SW480 (cell line): Measurements from ENCODE around the gene RTN4R.
"Not testable (repeated sequence)": the region's sequence is repeated elsewhere in the genome, so short reads cannot be mapped to it uniquely, and the experiment has no call there.

Experiments used
- DNase-seq: peaks from one replicate; pipeline ENCODE4 v3.0.0-alpha.2; 2016; ENCODE audit warnings: low spot score

RTN4R gene

DNA sequence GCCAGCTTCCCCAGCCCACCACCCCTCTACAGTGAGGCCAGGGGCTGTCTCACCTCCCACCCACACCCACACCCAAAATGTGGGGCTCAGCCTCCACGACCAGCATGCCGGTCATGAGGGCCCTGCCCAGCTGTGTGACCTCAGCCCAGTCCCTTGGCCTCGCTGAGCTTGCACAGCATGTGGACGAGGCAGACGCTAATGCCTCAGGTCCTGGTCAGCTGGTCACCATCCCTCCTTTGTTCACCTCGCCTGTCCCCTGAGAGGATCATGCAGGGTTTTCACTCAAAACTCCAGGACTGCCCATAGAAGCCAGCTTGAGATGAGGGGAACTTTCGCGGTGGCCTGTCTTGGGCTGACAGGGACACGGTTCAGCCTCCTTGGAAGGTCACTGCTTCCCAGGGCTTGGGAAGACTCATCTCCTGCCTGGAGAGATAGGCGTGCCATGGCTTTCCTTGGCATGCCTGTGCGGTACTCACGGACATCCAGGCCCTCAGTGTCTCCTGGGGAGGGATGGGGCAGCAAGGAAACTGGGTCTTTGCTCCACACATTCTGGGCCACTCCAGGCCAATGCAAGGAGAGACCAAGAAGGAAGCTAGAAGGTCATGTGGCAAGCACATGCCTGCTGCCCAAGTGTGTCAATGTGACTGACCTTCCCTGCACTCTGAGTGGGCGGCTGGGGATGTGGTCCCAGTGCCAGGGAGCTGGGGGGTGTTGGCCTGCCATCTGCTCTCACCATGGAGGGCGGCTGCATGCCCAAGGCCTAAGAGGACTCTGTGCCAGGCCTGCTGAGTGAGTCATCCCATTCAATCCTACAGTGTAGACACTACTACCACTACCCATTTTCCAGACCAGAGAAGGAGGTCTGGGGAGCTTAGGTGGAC is 3.2 kb upstream of the RTN4R start:
- no peak for DNase-seq

DNA sequence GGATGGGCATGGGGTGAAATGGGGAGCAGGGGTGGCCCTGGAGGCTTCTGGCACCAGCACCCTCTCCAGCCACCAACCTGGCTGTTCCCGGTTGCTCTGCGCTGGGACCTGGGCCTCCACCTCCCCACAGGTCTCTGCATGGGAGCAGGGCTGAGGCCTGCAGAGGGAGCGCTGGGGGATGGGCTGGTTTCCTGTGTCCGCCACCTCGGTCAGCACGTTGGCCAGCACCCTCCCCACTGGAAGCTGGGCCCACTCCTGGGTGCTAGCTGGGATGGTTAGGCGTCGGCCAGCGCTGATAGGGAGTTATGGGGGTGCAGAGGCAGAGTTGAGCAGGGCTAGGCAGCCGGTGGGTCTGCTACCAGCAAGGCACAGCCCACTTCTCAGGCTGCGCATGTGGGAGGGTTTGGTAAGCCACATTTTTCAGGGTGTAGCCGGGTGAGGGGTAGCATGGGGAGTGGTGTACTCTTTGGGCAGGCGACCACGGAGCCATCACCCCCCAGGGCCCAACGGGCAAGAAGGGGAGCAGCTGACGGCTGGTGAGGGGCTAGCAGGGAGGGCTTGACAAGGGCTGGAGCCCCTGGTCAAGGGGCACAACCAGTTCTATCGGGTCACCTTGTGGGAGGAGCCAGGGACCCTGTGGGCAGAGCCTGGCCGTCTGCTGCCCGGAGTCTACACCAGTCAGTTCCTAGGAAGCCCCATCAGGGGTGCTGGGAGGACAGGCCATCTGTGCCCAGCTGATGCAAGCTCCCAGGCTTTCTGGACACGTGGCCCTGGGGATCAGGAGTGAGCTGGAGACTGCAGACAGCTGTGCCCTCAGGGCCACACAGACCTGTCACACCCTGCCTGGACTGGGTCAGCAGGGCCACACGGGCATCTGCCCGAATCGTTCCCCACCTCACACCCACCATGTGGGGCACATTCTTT is 2.3 kb upstream of the RTN4R start:
- not testable (repeated sequence) for DNase-seq

DNA sequence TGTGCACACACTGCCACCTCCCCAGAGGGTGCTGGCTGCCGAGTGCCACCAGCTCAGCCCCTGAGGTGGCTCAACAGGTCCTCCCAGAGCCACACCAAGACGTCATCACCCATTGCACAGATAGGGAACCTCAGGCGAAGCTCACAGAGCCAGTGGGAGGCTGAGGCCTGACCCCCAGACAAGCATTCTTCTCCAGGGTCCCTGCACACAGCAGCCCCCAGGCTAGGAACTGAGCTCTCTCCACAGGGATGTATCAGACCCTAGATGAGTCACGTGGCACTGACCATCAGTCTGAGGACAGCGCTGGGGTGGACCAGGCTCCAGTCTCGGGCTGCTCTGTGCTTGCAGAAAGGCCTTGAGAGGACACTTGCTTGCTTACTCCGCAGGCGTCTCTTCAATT is 1.6 kb upstream of the RTN4R start:
- not testable (repeated sequence) for DNase-seq

DNA sequence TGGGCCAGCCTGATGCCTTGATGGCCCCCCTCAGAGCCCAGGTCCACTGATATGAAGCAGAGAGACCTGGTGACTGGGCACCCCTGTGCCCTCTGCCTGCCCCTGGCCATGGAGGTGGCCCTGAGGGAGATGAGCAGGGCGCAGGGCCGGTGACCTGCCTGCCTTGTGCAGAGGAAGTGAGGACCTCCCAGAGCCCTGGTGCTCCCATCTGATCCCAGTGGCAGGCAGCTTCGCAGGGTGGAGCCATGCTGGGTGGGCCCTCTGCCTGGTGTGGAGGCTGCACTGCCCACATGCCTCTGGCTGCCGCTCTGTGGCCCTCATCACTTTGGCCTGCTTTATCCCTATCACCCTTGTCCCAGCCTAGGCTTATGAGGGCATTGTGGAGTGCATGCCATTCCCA is 1.1 kb upstream of the RTN4R start:
- DNase-seq = not testable (repeated sequence)

DNA sequence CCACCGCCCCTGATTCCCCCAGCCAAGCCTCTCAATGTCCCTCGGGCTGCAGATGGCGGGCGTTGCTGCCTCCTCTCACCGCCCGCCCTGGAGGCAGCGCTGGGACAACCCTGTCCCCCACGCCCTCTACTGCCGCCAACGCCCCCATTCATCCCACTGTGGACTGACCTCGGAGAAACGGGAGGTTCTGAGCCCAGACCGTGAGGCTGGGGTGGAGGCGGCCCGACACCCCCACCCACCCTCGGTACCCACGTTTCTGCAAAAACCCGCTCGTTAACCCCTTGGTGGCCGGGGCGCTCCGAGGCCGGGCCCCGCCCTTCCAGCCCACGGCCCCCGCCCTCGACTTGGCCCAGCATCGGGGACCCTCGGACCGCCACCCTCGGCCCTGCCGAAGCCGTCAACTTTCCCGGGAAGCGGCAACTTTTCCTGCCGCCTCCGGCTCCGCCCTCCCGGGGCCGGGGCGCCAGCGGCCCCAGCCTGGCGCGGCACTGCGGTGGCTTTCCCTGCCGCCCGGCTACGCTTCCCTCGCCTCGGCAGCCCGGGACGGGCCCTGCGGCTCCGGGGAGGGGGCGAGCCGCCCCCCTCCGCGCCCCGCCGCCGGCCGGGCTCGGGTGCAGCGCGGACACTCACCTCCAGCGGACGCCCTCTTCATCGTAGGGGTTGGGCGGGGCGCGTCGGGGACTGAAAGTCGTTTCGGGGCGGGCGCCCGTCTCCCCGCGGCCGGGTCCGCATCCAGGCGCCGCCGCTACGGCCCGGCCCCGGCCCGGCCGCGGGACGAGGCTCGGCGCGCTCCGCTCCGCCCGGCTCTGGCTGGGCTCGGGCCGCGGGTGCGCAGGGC is 458 bp downstream of the RTN4R start:
- DNase-seq = no peak

DNA sequence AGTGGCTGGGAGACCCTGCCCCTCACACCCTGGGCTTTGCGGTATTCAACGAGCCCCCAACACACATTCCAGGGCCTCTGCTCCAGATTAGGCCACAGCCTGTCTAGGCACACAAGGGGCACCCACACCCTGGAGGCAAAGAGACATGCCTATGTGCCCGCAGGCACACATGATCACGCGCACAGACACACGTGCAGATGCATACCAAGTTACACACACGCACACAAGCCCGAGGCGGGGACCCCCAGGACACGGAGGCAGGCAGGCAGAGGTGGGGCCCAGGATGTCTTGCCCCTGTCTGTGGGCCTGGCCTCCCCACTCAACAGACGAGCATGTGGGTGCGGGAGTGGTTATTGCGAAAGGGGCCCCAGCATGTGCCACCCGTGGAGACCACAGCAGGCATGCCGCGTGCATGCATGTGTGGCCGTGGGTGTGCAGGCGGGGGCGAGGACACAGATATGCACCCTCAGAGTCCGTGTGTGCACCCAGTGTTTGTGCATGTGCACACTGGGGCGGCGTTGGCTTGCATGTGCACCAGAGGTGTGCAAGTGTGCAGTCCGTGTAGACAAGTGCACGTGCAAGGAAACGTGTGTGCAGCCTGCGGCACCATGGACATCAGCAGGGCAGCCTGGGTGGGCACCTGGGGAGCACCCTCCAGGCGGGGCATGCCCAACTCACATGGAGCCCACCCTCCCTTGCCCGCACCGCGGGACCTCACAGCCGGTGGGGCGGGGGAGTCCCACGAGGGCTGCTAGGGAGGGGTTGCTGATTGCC is 1.3 kb downstream of the RTN4R start:
- DNase-seq = not testable (repeated sequence)

DNA sequence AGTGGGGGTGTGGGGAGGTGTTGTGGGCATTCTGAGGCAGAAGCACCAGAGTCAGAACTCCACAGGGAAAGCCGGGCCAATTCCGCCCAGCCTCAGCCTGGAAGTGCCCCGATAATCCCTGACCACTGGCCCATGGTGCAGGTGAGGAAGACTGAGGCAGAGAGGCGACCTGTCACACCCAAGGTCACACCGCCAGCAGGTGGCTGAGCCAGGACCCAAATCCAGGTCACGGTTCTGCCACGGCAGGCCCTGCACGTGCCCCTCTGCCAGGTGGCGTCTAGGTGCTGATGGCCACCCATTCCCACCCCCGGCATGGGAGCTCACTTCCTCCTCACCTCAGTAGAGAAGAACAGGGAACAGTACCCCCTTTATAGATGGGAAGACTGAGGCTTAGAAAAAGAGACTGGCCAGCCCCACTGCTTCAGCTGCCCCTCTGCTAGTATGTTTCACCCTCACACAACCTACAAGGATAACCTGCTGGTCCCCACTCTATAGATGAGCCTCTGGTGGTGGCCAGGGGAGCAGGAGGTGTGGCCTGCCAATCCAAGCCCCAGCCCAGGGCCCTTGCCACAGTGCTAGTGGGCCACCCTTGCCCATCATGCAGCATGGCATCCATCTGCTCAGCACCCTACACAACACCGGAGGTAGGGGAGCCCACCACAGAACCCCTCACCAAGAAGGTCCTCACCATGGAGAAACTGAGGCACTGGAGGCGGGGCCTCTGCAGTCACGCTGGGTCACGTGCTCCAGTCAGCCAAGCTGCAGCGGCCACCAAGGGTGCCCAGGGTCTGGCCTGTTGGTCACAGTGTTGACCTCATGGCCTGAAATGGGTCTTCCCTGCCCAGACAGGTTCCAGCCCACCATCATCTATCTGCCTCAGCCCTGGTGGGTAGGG is 2.1 kb downstream of the RTN4R start:
- not testable (repeated sequence) for DNase-seq

DNA sequence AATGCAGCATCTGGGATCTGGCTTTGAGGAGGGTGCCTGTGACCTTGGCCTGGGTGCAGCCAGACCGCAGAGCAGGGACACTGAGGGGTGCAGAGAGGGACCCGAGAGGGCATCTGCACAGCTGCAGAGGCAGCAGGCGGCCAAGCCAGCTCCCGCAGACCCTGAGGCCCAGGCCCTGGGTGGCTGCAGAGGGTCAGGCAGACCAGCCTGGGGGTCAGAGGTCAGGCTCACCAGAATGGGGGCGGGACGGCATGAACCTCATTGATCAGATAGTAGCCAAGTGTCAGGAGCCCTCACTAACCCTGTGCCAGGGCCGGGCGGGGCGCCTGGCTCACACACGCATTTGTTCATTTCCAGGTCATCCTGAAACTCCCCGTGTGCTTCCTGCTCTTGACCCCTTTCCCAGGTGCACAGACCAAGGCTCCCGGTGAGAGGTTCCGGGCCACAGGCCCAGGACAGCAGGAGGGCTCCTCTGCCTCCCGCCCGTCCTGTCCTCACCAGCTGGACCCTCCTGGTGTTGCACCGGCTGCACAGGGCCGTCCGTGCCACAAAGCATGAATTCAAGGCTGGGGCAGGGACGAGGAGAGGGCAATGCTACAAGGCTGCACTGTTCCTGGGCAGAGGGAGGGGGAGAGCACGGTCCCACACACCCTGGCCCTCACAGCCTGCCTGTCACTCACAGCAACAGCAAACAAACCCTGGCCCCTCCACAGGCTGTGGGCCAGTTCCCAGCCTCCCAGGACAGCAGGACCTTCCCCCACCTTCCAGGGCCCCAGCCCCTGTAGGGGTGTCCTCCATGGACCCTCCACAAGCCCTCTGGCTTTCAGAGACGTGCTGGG is 3.3 kb downstream of the RTN4R start:
- DNase-seq = no peak

DNA sequence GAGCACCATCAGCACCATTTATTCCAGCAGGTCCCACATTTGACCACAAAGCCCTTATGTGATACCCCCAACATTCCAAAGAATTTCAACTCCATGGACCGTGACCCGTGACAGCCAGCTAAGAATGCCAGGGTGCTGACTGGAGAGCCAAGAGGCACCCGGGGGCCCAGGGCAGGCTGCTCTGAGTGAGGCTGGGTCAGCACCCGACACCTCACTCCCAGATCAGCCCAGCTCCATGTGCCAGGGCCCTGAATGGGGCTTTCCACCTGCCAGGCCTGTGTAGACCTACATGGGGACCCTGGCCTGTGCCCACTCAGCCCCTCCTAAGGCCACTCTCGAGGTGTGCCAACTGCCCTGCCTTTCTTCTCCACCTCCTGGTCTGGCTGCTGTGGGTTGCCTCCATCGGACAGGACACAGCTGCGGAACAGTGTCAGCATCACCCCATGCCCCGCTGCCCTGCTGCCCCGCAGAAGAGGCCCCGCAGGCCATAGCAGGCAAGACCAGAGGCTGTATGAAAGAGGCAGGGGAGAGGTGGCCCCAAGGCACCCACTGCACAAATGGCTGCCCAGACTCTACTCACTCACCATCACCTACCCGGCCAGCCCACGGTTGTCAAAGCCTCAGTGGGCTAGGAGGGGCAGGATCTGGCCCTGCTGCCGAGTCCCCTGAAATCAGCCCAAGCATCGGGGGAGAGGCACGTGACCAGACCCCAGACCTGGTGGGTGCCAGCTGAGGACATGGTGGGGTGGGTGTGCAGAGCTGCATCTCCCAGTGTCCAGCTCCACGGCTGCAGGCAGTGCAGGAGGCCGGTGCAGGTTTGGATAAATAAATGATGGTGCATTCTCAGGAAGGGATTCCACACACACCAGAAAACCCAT is 4.5 kb downstream of the RTN4R start:
- not testable (repeated sequence) for DNase-seq

DNA sequence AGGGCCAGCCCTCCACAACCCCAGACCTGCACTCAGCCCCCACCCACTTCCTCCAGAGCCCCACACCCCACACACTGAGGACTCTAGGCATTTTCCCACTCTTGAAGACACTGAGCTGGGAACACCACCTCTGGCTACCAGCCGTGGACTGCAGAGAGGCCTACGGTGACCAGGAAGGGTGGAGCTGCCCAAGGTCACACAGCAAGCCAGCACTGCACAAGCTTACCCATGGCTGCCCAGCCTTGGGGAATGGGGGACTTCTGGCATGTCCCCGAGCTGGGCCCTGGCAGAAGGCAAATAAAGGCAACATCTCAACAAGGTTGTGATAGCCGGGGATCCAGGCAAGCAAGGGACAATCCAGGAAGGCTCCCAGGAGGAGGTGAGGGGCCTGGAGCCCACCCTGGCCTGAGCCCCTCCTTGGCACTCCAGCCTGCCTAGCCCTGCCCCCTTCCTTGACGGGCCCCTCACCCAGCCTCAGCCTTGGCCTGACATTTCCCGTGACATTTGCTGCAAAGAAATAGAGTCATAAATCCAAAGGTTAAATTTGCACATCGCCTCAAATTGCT is 5.5 kb downstream of the RTN4R start:
- no peak for DNase-seq

DNA sequence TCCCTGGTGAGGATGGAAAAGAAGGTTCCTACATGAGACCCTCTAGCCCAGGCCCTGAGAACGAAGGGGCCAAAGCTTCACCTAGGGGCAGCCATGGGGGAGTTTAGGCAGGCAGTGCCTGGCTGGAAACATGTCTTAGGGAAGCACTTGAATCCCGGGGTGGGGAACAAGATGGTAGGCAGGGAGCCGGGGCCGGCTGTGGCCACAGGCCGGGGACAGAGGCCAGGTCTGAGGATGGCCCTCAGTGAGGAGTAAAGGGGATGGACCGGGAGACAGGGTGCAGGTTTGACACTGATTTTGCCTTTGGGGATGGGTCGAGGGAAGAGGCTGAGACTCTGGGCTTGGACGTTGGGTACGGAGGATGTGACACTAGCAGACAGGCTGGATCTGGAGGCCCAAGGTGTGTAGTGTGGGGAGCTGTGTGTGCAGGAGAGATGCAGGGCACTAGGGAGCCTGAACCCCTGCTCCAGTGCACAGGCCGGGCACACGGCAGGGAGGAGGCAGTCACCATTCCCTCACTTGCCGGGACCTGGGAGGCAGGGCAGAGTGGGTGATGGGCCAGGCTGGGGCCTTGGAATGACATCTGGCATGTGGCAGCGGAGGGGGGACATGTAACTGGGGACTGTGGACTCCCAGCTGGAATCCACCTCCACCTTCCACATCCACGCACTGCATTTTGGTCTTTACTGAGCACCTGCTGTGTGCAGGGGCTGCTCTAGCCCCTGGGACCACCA is 6.1 kb downstream of the RTN4R start:
- DNase-seq = no peak

DNA sequence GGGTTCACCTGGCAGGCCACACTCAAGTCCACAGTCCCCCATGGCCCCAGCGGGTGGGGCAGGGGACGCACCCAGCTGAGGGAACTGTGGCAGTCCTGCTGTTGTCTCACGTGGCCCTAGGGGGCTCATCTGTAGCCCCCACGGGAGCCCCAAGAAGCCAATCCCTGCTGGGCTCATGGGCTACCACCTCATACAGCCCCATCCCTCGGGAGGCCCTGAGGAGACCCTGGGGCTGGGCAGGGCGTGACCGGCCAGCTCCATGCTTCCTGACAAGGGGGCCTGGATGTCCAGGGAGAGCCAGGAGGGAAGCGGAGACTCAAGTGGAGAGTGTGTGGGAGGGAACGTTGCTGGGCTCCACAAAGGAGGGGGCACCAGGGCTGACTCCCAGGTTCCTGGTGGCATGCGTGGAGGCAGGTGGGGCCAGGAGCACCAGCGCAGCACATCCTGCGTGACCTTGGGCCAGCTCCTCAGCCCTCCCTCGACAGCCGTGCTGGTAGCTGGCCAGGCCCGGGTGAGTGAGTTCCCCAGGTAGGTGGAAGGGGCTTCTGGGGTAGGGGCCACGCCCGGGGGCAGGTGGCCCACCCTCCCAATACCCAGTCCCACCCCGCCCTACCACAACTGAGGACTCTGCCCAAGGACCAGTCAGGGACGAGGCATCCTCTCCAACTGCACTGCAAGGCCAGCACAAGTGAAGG is 7.9 kb downstream of the RTN4R start:
- DNase-seq = no peak

DNA sequence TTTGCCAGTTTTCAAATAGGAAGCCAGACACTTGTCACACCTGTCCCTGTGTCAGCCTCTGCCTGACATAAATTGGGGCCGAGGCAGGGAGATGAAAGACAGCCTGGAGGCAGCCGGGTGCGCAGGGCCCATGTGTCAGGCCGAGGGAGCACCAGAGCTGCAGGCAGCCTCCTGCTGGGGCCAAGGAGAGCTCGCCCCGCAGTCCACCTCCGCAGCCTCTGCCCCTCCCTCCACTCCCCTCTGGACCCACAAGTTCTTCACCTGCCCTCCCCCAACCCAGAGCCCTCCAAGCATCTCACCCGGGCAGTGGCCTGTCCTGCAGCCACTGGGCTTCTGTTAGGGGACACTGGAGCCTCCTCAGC is 8.8 kb downstream of the RTN4R start:
- DNase-seq = no peak

DNA sequence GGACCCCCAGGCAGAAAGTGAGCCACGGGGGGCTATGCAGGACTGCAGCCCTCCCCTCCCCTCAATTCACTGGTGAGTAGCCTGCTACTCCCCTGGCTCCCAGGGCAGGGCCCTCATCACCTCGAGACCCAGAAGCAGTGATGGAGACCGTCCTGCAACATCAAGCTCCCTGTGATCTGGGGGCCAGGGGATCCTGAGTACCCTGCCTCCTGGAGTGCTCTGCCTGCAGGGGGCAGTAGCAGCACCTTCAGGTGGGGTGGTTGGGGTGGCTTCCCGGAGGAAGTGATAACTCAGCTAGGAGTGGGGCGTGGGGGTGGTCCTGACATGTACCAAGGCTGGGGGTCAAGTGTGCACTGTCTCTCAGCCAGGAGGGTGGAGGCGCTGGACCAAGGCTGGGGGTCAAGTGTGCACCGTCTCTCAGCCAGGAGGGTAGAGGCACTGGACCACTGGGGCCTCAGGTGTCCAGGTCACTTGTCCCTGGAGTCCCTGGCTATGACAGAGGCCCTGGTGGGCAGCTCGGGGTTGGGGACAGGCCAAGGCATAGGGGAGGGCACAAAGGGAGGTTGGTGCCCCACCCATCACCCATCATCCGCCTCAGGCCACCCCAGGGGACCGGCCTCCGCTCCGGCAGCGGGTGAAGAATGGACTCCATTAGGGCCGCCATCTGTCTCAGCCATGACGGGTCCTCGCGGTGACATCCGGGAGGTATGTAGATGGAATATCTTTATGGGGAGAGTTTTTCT is 9.4 kb downstream of the RTN4R start:
- no peak for DNase-seq

DNA sequence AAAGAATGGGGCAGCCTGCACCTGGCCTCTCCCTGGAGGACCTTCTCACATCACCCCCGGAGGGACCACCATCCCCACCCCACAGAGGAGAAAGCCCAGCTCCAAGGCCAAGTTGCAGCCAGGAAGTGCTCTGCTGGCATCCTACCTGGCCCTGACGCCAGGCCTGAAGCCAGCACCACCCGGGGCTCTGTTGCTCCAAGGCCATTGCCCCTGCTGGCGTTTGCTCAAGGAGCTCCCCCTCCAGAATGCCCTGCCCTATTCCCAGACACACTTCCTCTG is 10.2 kb downstream of the RTN4R start:
- no peak for DNase-seq
